ENCODE data around the gene NR6A1. TPM values are rescaled to one million over a fixed set of nuclear protein-coding genes. Genes with fewer than 3 reads are reported as not detected.

Gene NR6A1
- polyA plus RNA-seq, 1 donor from 2014 or later = 4.3 TPM

DNA sequence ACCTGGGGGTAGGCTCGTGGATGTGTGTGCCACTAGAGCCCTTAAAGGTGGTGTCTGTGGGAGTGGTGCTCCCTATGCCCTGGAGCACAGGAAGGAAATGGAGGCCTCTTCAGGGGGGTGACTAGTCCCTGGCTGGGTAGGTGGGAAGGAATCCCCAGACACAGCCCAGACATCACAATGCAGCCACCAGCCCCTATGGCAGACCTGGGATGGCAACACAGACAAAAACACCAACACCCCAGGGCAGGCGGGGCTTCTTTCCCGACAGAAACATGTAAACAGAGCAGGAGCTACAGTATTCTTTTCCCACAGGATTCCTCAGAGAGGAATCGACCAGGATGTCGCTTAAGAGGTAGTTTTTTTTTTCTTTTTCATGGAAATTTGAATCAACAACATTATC, 253.5 kb downstream of the NR6A1 start:
- H3K9me2 ChIP-seq (ENCODE audit: insufficient read depth, low read length) = no peaks in the 10 kb centered on the region

DNA sequence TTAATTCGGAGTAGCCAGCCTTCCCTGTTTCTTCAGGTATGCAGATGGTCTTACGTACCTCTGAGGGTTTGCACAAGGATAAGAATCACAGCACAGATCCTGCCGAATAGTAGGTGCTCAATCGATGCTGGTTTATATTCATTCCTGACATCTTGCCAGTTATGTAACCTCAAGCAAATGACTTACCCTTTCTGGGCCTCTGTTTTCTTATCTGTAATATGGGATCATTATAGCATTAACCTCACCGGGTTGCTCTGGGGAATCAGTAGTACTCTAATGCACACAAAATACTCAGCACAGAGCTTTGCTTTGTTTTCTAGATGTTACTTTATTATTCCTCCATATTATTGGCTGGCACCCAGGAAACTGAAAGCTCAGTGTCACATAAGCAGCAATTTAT, 256.2 kb downstream of the NR6A1 start:
- no peak for TF ChIP-seq EP300 (conservative IDR thresholded peaks at IDR 0.05; ENCODE audit: poor library complexity, severe bottlenecking)
- no peak overlapping the region for H3K4me2 ChIP-seq (ENCODE audit: low read length)
- H4K20me1 ChIP-seq (ENCODE audit: insufficient read depth) = no peaks in the 10 kb centered on the region
- no peak overlapping the region for H3K9ac ChIP-seq (ENCODE audit: low read length)
- no peaks in the 10 kb centered on the region for H3F3A ChIP-seq (ENCODE audit: insufficient read depth, low read length, poor library complexity, severe bottlenecking)
- H3K9me2 ChIP-seq (ENCODE audit: insufficient read depth, low read length) = no peaks in the 10 kb centered on the region
- no peaks in the 10 kb centered on the region for H3K27me3 ChIP-seq (ENCODE audit: insufficient read depth, low read depth, low read length)
- no peak overlapping the region for H3K4me3 ChIP-seq (ENCODE audit: low read length)
- no peaks in the 10 kb centered on the region for H3K36me3 ChIP-seq (ENCODE audit: insufficient read depth, low read length)
- H3K27ac ChIP-seq (ENCODE audit: low read length) = no peak overlapping the region
- no peaks in the 10 kb centered on the region for H3K79me2 ChIP-seq (replicated peaks; ENCODE audit: insufficient read depth, low read length)
- H3K9me3 ChIP-seq (ENCODE audit: low read length) = no peaks in the 10 kb centered on the region
- no peak overlapping the region for H2AFZ ChIP-seq (ENCODE audit: low read depth, low read length)

More for the DNA sequence above, 253.5 kb downstream of the NR6A1 start:
- Histone ChIP-seq H3K27me3 (ENCODE audit: insufficient read depth, low read depth, low read length) (no peaks in the 10 kb centered on the region), H3K79me2 (replicated peaks; ENCODE audit: insufficient read depth, low read length) (no peaks in the 10 kb centered on the region), H3K9me3 (ENCODE audit: low read length) (no peaks in the 10 kb centered on the region), H3K9ac (ENCODE audit: low read length) (no peak overlapping the region), H3F3A (ENCODE audit: insufficient read depth, low read length, poor library complexity, severe bottlenecking) (no peaks in the 10 kb centered on the region), H4K20me1 (ENCODE audit: insufficient read depth) (no peaks in the 10 kb centered on the region), H3K4me2 (ENCODE audit: low read length) (no peak overlapping the region), H3K36me3 (ENCODE audit: insufficient read depth, low read length) (no peaks in the 10 kb centered on the region), H3K27ac (ENCODE audit: low read length) (no peak overlapping the region), H2AFZ (ENCODE audit: low read depth, low read length) (no peak overlapping the region), H3K4me3 (ENCODE audit: low read length) (no peak overlapping the region)
- TF ChIP-seq SMC3 (conservative IDR thresholded peaks at IDR 0.05; ENCODE audit: poor library complexity) (no peak), RAD21 (conservative IDR thresholded peaks at IDR 0.05) (no peak), EZH2 (IDR thresholded peaks at IDR 0.05; ENCODE audit: borderline replicate concordance, insufficient read depth, low read length, poor library complexity, severe bottlenecking) (no peak)
- TF ChIP-seq, protein P1, sequence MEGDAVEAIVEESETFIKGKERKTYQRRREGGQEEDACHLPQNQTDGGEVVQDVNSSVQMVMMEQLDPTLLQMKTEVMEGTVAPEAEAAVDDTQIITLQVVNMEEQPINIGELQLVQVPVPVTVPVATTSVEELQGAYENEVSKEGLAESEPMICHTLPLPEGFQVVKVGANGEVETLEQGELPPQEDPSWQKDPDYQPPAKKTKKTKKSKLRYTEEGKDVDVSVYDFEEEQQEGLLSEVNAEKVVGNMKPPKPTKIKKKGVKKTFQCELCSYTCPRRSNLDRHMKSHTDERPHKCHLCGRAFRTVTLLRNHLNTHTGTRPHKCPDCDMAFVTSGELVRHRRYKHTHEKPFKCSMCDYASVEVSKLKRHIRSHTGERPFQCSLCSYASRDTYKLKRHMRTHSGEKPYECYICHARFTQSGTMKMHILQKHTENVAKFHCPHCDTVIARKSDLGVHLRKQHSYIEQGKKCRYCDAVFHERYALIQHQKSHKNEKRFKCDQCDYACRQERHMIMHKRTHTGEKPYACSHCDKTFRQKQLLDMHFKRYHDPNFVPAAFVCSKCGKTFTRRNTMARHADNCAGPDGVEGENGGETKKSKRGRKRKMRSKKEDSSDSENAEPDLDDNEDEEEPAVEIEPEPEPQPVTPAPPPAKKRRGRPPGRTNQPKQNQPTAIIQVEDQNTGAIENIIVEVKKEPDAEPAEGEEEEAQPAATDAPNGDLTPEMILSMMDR (IDR thresholded peaks at IDR 0.05; ENCODE audit: poor library complexity, severe bottlenecking) = no peak

DNA sequence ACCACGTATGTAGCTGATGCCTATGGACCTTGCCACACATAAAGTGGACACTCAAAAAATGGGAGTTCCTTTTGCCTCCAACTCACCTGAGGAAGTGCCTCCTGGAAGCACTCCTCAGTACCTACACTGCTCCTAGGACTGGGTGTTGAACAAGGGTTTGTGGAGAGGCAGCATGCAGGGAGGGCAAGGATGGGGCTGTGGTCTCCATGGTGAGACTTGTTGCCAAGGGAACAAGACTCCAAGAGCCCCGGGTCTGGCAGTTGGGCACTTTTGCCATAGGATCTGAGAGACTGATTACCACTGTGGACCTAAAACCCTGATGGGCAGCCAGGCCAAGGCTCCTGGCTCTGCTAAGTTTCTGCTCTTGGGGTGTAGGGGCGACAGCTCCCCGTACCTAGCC, 257.0 kb downstream of the NR6A1 start:
- Histone ChIP-seq H3K9me2 (ENCODE audit: insufficient read depth, low read length) (no peaks in the 10 kb centered on the region), H3K9me3 (ENCODE audit: low read length) (no peaks in the 10 kb centered on the region), H3K27me3 (ENCODE audit: insufficient read depth, low read depth, low read length) (no peaks in the 10 kb centered on the region), H3K4me3 (ENCODE audit: low read length) (no peak overlapping the region), H3K4me2 (ENCODE audit: low read length) (no peak overlapping the region), H3F3A (ENCODE audit: insufficient read depth, low read length, poor library complexity, severe bottlenecking) (no peaks in the 10 kb centered on the region), H3K27ac (ENCODE audit: low read length) (no peak overlapping the region), H4K20me1 (ENCODE audit: insufficient read depth) (no peaks in the 10 kb centered on the region), H3K36me3 (ENCODE audit: insufficient read depth, low read length) (no peaks in the 10 kb centered on the region), H3K9ac (ENCODE audit: low read length) (no peak overlapping the region), H2AFZ (ENCODE audit: low read depth, low read length) (no peak overlapping the region), H3K79me2 (replicated peaks; ENCODE audit: insufficient read depth, low read length) (no peaks in the 10 kb centered on the region)
- TF ChIP-seq, protein P2, sequence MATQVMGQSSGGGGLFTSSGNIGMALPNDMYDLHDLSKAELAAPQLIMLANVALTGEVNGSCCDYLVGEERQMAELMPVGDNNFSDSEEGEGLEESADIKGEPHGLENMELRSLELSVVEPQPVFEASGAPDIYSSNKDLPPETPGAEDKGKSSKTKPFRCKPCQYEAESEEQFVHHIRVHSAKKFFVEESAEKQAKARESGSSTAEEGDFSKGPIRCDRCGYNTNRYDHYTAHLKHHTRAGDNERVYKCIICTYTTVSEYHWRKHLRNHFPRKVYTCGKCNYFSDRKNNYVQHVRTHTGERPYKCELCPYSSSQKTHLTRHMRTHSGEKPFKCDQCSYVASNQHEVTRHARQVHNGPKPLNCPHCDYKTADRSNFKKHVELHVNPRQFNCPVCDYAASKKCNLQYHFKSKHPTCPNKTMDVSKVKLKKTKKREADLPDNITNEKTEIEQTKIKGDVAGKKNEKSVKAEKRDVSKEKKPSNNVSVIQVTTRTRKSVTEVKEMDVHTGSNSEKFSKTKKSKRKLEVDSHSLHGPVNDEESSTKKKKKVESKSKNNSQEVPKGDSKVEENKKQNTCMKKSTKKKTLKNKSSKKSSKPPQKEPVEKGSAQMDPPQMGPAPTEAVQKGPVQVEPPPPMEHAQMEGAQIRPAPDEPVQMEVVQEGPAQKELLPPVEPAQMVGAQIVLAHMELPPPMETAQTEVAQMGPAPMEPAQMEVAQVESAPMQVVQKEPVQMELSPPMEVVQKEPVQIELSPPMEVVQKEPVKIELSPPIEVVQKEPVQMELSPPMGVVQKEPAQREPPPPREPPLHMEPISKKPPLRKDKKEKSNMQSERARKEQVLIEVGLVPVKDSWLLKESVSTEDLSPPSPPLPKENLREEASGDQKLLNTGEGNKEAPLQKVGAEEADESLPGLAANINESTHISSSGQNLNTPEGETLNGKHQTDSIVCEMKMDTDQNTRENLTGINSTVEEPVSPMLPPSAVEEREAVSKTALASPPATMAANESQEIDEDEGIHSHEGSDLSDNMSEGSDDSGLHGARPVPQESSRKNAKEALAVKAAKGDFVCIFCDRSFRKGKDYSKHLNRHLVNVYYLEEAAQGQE (IDR thresholded peaks at IDR 0.05; ENCODE audit: borderline replicate concordance) = no peak
- TF ChIP-seq EZH2 (IDR thresholded peaks at IDR 0.05; ENCODE audit: borderline replicate concordance, insufficient read depth, low read length, poor library complexity, severe bottlenecking) = no peak
- no peak for TF ChIP-seq SMC3 (conservative IDR thresholded peaks at IDR 0.05; ENCODE audit: poor library complexity)
- TF ChIP-seq EP300 (conservative IDR thresholded peaks at IDR 0.05; ENCODE audit: poor library complexity, severe bottlenecking) = no peak
- TF ChIP-seq RAD21 (conservative IDR thresholded peaks at IDR 0.05) = no peak
- no peak for TF ChIP-seq POLR2AphosphoS5 (IDR thresholded peaks at IDR 0.05)
- TF ChIP-seq, protein P1 (IDR thresholded peaks at IDR 0.05; ENCODE audit: poor library complexity, severe bottlenecking) = no peak
- no peak for TF ChIP-seq TAF1 (IDR thresholded peaks at IDR 0.05; ENCODE audit: low read depth)
- TF ChIP-seq MXI1 (conservative IDR thresholded peaks at IDR 0.05; ENCODE audit: poor library complexity, severe bottlenecking) = no peak
